Ovary (tissue), 3 donors: Measurements from ENCODE around the gene PHACTR3.

Source experiments
- EP300 ChIP-seq: sonication (generic); formaldehyde crosslinking; IDR thresholded peaks from one replicate; pipeline ENCODE4 v1.6.1; 2017; ENCODE audit warnings: antibody characterized with exemption
- TF ChIP-seq, protein P1 (sequence below), 3 donors: fragments of 450-650 bp in 2 of 3; fragments of 200-600 bp in 1 of 3; IDR thresholded peaks; one replicate each; pipeline versions ENCODE4 v1.5.1 to v1.8.0; 2016 to 2022; ENCODE audit warnings: antibody characterized with exemption in 3 of 3, mild to moderate bottlenecking in 1 of 3
- donor health status: DM: no; HTN: no; CAD: no.

DNA sequence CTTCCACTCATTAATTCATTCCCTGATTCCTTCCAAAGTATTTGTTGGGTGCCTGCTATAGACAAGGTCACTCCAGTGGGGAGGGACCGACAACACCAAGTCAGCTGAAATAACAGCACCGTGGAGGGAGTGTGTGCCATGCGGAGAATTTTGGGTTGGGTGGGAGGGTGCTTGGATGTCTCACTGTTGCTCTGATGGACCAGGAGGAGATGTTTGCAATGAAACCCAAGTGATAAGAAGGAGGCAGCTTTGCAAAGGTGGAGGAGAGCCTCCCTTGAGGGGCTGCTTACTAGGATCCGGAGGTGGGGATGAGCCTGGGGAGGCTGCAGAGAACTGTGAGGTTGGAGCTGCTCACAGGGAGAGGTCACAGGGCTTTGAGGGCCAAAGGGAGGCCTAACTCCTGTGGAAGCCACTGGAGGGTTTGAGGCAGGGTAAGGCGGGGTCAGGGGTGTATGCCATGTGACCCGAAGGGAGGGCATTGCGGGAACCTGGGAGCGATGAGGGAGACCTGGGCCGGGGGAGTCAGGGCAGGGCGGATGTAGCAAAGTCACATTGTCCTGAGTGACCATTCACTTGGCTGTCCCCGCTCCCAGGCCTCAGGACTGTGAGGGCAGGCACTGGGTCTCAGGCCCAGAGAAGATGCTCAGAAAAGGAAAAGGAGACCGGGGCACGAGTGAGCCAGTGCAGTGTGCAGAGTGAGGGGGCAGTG lies 124.5 kb downstream of the PHACTR3 start:
- TF ChIP-seq EP300: no peak
- TF ChIP-seq, protein P1, sequence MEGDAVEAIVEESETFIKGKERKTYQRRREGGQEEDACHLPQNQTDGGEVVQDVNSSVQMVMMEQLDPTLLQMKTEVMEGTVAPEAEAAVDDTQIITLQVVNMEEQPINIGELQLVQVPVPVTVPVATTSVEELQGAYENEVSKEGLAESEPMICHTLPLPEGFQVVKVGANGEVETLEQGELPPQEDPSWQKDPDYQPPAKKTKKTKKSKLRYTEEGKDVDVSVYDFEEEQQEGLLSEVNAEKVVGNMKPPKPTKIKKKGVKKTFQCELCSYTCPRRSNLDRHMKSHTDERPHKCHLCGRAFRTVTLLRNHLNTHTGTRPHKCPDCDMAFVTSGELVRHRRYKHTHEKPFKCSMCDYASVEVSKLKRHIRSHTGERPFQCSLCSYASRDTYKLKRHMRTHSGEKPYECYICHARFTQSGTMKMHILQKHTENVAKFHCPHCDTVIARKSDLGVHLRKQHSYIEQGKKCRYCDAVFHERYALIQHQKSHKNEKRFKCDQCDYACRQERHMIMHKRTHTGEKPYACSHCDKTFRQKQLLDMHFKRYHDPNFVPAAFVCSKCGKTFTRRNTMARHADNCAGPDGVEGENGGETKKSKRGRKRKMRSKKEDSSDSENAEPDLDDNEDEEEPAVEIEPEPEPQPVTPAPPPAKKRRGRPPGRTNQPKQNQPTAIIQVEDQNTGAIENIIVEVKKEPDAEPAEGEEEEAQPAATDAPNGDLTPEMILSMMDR (IDR thresholded peaks at IDR 0.05): no peak
